ENCODE measurements around the gene RAB26.
A peak's percentile ranks its signal among the peaks of the same experiment; 100 is the strongest.
"Not testable (repeated sequence)": the region's sequence is repeated elsewhere in the genome, so short reads cannot be mapped to it uniquely, and the experiment has no call there.

Gene RAB26

GRCh38 chr16:2147981-2148671 is at the start of gene RAB26:
RAB26 (plus strand) TSS chr16:2148625; CDS start chr16:2148784, 159 bp downstream.
- peak; percentile 61 for DNase-seq

- not testable (repeated sequence) for DNase-seq
These were observed 46.8 kb upstream of the RAB26 start for GRCh38 chr16:2101581-2101980.

- no peak for DNase-seq
These were observed 46.0 kb upstream of the RAB26 start for GRCh38 chr16:2102471-2102870.

DNA sequence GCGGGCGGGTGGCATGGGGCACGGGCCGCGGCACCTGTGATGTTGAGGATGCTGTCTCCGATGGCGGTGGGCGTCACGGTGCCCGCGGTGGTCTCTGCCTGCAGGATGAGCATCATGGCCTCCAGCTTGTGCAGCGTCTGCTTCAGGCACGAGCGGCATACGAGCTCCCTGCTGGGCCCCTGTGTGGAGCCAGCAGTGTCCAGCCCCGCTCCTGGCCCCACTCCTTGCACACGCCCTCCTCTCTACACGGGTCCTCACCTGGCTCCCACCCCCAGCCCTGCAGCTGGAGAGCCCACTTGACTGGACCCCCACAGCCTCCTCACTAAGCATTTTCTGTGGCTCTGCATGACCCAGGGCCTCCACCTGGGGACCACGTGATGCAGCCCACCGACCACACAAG is 44.0 kb upstream of the RAB26 start:
- DNase-seq = not testable (repeated sequence)

GRCh38 chr16:2105291-2105690 is 43.1 kb upstream of the RAB26 start:
- not testable (repeated sequence) for DNase-seq

DNA sequence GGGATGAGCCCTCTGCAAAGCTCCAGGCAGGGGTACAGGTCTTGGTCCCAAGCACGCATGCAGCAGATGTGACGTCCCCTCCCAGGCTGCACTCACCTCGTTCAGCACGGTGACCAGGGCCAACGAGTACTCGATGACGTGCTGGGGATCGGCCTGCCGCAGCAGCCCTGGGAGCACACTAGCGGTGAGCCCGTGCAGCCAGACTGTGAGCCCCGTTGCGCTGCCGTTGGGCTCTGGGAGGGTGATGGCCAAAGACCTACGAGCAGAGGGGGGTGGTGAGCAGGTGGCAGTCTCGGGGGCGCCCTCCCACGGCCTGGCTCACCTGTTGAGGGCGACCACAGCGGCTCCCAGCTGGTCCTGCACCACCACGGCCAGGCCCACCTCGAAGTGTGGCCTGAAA is 42.7 kb upstream of the RAB26 start:
- DNase-seq = not testable (repeated sequence)

DNA sequence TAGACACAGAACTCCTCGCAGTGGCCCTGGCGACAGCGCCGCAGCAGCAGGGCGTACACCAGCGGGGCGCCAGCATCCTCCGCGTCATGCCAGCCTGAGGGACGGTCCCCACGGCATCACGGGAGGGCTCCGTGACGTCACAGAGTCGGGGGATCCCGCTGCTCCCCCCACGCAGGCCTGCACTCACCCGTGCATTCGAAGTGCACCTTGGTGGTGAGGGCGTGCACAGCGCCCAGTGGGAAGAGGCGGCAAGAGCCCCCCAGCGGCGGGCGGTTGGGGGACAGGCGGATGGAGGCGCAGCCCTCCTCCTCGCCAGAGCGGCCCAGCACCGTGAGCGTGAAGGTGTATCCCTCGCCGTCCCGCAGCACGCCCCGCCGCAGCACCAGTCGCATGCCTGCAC is 42.2 kb upstream of the RAB26 start:
- DNase-seq = not testable (repeated sequence)

DNA sequence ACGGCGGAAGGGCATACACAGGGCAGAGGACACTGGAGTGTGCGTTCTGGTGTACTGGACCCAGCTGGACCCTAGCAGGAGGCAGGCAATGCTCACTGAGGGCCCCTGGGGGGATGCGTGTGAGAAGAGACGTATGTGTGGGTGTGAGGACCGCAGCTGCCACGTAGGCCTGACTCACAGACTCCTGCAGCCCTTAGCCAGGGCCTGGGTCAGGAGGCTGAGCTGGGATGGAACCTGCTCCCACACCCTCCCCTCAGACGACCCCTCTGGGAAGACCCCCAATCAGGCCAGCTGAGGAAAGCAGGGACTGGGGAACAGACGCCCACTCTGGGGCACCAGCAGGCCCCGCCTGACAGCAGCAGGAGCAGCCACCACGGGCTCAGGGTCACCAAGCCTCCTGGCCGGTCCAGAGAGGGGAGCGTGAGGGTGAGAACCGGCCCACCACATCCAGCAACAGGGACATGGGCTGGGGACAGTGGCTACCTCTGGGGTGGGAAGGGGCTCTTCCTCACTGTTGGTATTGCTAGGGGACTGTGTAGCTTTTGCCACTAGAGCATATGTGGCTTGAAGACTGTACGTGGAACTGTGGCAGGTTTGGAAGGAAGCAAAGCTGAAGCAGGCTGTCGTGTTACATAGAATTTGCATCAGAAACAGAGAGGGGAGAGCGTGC is 41.2 kb upstream of the RAB26 start:
- DNase-seq = not testable (repeated sequence)

DNA sequence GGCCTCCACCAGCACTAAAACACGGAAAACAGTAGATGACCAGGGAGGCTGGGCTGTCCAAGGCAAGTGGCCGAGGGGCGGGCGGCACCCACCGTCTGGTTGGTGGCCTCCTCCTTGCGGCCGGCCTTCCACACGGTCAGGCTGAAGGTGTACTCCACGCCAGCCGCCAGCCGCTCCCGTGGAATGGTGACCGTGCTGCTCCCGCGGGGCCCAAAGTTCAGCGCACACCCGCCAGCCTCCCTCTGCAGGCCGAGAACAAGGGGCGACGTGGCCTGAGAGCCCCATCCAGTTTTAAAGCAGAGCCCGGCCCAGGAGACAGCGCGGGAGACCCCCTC is 40.7 kb upstream of the RAB26 start:
- not testable (repeated sequence) for DNase-seq

DNA sequence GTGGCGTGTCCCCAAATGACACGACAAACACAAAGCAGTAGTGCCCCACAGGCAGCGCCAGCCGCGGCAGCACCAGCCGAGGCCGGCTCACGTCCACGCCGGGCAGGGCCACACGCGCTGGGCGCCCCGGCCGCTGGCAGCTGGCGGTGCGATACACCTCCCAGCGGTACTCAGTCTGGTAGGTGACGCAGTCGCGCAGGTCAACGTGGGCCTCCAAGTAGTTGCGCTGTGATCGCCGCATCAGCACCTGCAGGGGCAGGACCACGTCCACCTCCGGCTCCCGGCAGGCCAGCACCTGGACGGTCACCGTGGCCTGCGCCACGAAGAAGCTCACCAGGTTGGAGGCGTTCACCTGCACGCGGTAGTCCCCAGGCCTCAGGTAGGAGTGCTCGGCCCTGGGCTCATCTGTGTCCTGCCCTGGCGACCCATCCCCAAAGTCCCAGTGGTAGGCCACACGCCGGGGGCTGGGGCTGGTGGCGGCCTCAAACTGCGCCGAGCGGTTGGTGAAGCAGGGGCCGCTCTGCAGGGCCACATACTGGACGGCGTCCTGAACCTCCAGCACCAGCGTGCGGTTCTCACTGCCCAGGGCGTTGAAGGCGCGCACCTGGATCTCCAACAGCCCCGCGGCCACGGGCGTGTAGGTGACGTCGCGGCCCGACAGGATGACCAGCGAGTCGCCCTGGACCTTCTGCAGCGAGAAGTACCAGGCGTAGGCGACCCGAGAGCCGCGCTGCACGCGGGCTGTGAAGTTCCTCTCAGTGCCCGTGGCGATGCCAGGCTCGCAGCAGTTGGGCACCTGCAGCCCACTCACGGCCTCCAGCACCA is 39.8 kb upstream of the RAB26 start:
- DNase-seq = not testable (repeated sequence)

- not testable (repeated sequence) for DNase-seq
These were observed 39.2 kb upstream of the RAB26 start for GRCh38 chr16:2109271-2109580.

DNA sequence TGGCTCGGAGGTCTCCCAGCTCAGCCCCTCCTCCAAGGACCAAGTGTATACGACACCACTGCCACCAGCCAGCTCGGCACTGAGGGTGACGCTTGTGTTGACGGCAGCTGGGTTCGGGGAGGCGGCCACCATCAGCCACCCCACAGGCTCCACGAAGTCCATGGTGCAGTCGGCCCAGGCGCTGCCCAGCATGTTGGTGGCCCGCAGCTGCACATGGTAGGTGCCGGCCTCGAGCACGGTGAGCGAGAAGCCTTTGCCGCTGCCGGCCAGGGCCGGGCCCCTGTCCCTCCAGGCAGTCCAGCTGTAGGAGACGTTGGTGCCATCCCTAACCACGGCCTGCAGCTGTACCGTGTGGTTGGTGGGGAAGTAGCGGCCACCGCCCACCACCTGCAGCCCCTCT is 38.6 kb upstream of the RAB26 start:
- not testable (repeated sequence) for DNase-seq

GRCh38 chr16:2110332-2111008 is 38.0 kb upstream of the RAB26 start:
- not testable (repeated sequence) for DNase-seq

- DNase-seq = not testable (repeated sequence)
These were observed 37.4 kb upstream of the RAB26 start for GRCh38 chr16:2111009-2111353.

DNA sequence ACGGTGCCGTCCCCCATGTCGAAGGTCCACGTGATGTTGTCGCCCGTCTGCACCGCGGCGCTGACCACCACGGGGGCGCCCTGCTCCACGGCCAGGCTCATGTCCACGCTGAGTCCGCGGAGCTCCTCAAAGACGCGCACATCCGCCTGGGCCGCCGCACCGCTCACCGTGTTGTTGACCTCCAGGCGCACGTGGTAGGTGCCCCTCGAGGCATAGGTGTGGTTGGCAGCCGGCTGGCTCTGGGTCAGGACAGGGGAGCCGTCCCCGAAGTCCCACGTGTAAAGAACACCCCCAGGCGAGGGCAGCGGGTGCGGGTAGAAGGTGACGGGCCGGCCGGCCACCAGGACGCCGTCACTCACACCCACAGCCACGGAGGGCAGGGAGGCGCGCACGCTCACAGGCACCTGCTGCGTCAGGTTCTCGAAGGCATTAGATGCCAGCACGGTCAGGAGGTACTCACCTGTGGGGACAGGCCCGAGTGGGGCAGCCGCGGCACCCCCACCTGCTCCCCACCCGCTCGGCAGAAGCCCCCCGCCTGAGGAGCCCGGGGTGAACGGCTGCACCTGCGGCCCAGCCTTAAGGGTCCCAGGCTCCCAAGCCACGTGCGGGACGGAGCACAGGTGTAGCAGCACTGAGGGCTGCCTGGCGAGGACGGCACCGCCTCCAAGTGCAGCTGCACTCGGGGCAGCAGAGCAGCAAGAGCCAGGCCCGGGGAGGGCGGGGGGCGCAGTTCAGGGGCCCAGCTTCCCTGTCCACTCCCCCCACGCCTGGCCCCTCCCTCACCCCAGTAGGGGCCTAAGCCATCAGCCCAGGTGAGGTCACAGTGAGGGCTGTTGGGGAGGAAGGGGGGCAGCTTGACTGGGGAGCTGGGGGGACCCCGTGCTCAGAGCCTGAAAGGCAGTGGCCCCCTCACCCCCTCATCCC is 36.8 kb upstream of the RAB26 start:
- not testable (repeated sequence) for DNase-seq

GRCh38 chr16:2112539-2113106 is 35.8 kb upstream of the RAB26 start:
- DNase-seq = not testable (repeated sequence)

GRCh38 chr16:2114225-2114624 is 34.2 kb upstream of the RAB26 start:
- DNase-seq = not testable (repeated sequence)

GRCh38 chr16:2114885-2115590 is 33.4 kb upstream of the RAB26 start:
- DNase-seq = not testable (repeated sequence)

GRCh38 chr16:2115591-2115973 is 32.8 kb upstream of the RAB26 start:
- no peak for DNase-seq

- not testable (repeated sequence) for DNase-seq
These were observed 32.0 kb upstream of the RAB26 start for GRCh38 chr16:2116428-2116827.

DNA sequence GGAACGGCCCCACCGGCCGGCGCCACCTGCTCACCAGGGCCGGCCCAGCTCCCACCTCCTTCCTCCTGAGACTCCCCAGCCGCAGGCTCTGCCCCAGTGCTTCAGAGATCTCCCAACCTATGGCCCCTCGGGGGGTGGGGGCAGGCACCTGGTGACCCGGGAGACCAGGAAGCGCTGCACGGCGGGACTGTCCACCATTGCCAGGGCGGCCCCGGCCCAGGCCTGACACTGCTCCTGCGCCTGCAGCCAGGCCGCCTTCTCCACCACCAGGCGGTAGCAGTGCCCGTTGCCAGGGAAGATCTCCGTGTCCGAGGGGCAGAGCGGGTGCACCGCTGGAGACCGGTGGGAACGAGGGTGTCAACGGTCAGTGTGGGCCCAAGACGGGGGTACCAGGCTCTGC is 31.1 kb upstream of the RAB26 start:
- not testable (repeated sequence) for DNase-seq
